ELR (cell line): ENCODE data around the gene EPHA4.

ENCODE experiments used
- DNase-seq: peaks from one replicate; pipeline ENCODE4 v3.0.0-alpha.2; 2015; ENCODE audit warnings: low read depth

The EPHA4 gene

DNA sequence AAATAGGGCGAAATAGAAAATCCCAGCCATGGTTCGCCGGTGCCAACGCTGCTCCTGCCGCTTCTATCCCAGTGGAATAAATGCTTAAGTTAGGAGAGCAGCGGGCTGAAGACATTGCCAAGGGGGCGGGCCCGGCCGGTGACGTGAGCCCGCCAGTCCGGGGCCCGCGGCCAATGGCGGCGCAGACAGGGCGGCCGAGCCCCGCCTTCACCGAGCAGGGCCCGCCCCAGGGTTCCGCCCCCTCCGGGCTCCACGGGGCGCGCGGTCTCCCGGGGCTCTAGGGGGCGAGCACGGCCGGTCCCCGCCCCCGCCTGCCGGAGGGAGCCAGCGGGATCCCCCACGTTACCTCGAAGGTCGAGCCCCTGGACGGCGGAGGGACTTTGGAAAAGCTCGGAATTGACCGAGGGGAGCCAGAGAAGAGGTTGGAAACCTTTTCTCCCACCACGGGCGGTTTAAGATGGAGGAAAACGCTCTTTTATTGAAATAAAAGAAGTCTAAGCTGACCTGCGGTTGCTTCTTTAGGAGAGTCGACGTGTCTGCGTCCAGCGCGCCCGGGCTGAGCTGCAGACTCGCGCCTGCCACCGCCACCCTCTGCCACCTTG is at the start of gene EPHA4:
Gene EPHA4 (minus strand): TSS at position 86 of the 602 bp plus-strand sequence. CDS start 56 bp downstream, at position 30.
- DNase-seq: peak; percentile 88

DNA sequence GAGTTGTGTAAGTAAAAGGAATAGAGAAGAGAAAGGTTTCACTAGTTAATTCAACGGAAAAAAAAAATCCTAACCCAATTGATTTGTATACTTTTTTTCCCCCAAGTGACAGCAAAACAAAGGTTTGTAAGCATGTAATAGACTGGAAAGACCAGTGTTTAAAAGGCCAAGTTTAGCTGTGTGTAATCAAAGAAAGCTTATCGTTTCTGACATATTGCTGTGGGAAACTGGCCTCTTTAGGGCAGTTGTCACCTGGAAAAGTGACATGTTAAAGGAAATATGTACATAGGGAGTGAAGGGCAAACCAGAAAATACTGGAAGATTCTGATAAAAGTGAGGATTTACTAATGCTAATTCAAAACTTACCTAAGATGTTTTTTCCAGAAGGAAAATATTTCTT is 45.9 kb upstream of the EPHA4 start:
- no peak for DNase-seq

DNA sequence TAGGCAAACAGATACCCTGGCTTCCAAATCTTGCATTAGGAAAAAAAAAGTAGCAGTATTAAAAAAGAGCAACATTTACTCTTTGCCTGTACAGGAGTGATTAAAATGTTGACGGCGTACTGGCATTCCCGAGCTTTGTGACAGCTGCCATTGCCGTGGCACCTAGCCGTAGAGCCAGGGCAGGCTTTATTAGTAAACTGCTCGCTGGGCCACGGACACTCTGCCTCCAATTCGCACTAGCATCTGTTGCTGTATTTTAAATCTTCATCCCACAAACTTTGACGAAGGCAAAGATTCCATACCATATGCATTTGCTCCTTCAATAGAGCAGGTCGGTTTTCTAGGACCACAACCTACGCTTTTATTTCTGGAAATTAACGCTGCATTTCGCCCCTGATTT is 44.5 kb upstream of the EPHA4 start:
- no peak for DNase-seq

DNA sequence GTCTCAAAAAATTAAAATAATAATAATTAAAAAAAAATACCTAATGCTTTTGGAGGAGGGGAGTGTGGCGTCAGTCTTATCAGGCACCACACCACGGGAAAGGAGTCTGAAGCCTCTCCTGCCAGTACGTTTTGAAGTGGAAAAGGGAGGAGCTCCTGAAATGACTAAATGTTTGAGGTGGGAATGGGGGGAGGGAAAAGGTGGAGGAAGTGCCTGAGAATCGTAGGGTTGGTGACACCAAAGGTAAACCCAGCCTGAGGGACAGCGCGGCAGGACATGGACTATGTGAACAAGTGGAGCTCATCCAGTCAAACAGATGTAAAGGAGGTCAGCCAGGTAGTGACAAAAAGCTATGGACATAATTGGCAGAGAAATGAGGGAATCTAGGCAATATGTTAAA is 42.2 kb upstream of the EPHA4 start:
- DNase-seq: no peak

DNA sequence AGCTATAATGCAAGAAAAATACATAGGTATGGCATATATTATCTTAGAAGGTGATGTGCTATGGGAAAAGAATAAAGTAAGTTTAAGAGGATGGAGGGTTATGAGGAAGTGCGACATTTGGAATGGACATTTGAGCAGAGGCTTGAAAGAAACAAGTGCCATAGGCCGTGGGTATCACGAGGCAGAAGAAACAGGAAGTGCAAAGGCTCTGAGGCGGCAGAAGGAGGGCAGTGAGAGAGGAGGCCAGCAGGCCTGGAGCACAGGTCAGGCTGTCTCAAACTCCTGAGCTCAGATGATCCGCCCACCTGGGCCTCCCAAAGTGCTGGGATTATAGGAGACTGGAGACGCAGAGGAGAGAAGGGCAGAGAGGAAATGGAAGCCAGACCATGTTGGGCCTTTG is 40.7 kb upstream of the EPHA4 start:
- DNase-seq: no peak

DNA sequence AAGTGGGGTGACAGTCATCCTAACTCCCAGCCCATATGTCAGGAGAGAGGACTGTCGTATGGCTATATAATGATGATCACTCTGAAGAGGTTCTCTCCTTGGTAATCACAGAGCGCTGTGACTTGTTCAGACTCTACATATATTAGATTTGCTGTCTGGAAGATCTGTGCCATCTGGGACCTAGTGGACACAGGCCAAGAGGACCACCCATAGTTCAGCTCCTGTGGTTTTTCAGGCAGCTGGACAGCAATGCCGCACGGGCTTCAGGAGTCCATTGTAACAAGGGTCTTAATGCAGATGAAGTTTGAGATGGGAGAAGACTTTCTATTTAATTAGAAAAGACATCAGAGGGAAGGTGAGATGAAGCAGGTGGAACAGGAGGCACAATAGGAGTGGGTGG is 40.1 kb upstream of the EPHA4 start:
- DNase-seq: no peak

DNA sequence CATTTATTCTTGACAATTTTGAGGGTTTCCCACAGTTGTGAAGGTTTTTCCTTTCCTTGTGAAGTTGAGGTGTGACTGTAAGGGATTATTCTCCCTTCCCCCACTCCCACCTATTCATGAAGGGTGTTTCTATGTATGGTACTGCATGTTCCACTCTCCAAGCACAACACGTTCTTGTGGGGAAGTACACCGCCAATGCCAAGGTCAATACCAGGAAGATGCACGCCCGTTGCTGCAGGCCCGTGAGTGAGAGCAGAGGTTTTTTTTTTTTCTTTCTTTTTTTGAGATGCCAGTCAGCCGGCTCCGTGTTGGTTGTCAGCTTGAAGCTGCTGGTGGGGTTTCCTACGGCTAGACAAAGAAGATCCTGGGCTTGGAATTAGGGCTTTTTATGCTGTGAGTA is 38.6 kb upstream of the EPHA4 start:
- DNase-seq: no peak

DNA sequence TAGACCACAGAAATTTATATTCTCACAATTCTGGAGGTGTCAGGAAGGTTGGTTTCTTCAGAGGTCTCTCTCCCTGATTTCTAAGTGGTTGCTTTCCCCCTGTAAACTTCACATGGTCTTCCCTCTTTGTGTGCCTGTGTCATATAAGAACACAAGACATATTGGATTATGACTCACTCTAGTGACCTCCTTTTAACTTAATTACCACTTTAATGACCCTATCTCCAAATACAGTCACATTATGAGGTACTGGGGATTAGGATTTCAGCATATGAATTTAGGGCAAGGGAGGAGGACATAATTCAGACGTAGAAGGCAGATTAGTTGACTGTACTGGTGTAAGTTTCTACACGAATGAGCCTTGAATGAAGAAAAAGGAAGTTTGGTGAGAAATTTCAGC is 38.2 kb upstream of the EPHA4 start:
- DNase-seq: no peak

DNA sequence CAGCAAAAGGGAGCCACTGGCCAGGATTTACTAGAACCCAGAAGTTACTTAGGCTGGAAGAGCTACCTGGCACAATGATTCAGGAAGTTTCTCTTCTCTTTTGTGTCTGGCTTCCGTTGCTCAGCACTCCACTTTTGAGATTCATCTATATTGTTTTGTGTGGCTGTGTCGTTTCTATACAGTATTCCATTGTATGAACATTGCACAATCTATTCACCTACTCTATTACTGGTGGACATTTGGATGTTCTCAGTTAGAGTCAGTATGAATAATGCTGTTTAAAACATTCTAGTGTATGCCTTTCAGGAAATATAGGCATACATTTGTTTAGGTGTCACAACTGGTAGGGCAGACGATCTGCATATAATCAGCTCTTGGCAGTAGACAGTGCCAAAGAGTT is 36.3 kb upstream of the EPHA4 start:
- no peak for DNase-seq

DNA sequence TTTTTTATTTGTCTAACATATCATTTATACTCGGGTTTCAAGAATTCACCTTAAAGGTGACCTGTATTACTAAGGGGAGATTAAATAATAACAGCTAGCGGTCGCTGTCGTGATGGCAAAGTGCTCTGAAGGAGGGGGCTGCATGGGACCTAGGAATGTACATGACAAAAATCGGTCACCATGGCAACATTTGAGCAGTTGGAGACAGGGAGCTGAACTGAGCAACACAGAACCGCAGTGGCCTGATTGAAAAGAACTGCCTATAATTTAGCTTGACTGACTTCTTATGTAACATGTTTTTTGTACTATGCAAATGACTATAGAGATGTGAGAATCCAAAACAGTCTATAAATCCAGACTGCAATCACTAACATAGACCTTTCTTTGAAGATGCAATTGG is 34.3 kb upstream of the EPHA4 start:
- DNase-seq: no peak

DNA sequence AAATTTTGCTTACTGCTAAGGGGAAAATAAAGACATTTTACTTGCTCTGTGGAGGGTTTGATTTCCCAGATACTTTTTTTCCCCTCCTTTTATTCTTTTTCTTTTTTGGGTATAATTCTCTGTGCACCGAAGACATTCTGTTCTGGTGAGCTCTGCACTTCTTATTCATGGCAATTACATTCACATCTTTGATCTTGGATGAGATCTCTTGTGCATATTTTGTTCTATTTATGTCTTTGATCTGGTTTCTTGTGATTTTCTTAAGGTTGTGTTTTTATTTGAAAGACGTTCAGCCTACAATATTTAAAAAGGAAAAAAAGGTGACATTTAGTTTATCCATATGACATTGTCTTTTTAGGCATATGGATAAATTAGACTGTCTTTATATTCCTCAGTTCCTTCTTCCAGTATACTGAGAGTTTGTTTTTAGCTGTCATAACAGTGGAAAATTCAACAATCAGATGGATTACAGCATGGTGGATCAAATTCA is 33.7 kb upstream of the EPHA4 start:
- no peak for DNase-seq

DNA sequence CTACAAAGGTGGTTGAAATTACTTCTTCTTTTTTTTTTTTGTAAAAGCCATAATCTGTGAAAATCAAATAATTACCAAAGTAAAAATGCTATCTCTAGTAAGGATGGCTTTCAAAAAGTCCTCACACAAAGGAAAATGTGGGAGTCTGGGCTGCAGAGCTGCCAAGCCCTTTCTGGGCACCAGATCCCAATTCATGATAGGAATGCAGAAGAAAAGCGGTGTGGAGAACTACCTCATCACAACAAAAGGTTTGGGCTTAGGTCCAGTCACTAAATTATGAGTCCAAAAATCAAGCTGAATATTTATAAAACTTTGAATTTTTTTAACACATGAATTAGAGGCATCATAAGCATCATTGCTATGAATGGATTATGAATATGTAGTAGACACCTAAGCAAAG is 30.8 kb upstream of the EPHA4 start:
- no peak for DNase-seq

DNA sequence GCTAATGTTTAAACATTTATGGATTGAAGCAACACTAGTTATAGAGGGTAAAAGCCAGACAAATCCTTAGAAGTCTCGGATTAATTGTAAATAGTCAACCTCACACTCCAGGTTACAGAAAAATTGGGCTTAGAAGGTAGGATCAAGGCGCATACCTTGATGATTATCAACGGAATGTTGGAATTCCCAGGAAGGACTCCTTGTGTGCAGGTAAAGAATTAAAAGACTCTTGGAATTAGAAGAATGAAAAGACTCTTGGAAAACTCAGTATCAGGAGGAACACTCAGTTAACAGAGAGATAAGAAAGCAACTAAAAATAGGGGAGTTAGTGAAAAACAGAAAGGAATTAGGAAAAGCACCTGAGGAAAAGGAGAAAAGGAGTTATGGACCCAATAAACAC is 29.3 kb upstream of the EPHA4 start:
- no peak for DNase-seq

DNA sequence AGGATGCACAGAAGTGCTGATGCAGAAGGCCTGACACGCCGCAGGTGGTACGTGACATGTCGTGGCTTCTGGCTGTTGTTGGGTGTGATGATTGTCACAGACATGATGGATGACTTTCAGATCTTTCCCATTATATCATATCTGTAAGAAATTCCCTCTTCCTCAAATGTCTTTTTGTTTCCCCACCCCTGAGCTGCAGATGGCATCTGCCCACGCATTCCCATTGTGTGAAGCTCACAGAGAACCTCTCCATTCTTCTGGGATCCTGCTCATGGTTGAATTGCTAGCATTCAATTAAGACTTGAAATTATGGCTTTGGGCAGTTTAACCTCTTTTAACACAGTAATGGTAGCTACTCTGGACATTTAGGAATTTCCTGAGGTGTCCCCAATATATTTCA is 28.3 kb upstream of the EPHA4 start:
- DNase-seq: no peak

DNA sequence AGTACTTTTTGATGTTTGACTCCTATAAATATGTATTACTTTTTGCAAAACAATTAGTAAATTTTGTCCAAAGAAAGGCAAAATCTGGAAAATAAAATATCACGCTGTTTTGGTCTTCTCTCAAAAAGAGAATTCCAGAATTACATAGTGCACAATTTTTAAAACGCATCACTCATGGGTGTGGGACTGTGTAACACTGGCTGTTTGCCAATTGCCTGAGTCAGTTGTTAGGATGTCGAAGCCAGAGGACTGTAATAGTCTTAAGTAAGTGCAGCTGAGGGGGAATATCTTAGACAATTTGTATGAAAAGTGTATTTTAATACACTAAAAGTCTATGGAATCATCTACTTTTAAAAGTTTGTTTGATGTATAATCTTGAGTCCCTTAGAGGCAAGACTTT is 24.1 kb upstream of the EPHA4 start:
- DNase-seq: peak; percentile 59

DNA sequence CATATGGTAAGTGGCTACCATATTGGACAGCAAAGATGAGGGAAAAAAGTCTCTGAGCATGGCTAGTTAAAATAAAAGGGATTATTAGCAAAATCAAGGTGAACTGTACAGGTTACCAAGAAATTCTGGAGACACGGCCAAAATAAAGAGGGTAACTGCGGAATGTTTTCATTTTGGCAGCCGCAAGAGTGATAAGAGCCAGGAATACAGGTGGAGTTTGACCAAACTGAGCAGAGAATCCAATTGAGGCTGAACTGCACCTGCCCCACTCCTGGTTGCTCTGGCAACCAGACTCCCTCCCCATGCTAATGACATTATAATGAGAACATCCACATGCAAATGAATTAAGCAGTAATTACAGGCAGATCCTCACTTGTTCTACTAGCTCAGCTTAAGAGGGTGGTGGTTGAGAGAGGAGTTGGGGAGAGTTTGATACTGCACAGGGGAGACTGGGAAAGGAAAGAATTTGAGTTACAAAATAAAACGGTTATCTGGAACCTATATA is 18.8 kb upstream of the EPHA4 start:
- no peak for DNase-seq

DNA sequence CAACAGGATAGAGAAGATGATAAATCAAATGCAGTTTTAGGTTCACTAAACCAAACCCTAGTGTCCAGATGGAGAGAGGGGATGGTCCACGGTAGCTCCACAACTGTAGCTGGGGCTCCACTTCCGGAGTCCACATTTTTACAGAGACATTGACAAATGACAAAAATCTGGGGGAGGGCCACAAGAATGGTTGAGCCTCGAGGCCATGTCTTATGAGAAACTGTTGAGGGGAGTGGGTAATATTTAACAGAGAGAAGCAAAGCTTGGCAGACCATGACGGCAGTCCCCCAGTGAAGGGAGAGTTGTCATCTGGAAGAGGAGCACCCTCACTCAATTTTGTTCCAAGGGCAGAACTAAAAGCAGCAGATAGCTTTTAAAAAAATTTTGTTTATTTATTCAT is 17.6 kb upstream of the EPHA4 start:
- no peak for DNase-seq

DNA sequence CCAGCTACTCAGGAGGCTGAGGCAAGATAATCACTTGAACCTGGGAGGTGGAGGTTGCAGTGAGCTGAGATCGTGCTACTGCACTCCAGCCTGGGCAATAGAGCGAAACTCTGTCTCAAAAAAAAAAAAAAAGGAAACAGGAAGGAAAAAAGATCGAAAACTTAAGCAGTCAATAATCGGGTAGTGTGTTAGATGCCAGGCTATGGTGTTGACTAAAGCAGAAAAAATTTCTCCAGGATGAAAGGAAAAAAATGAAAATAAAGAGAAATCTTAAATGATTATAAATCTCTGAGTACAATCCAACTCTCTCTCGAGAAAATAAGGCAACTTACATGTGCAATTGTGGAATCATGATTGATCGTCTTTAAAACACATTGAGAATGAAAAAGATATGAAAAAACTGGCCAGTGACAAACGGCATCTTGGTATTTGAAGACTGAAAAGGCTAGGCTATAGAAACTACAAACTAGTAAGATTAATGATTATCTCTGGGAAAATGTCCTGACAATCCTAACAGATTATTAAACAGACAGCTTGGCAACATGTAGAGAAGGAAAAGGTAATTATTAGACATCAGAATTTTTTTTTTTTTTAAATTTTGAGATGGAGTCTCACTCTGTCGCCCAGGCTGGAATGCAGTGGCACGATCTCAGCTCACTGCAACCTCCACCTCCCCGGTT is 16.3 kb upstream of the EPHA4 start:
- no peak for DNase-seq

DNA sequence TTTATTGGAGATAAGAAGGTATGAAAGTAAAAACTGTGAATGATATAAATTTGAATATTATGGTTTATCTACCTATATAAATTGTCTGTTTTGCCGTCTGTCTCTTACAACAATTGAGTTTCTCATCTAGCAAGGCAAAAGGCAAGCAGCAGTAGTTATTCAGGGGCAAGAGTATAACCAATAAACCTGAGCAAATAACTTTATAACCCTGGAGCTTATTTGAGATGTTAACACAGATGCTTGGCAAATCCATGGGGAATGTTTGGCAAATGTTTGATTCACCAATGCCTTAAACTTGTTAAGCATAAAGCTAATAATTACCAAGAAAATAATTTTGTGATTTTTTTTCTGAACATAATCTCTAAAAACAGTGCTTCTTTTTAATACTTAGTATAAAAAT is 9.9 kb upstream of the EPHA4 start:
- DNase-seq: no peak

DNA sequence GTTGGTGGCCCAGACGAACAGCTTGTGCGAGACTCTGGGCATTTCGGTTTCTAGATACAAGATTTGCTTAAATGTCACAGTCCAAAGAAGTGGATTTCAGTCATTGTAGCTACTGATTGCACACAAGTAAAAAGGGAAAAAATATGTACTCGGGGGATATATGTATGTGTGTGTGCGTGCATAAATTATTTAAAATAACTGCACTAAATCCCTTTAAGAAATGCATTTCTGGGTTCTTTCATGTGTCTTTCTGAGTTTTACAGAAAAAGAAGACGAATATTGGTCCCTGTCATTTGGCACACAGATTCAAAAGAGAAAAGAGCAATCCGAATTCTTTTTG is 2.1 kb upstream of the EPHA4 start:
- DNase-seq: no peak

DNA sequence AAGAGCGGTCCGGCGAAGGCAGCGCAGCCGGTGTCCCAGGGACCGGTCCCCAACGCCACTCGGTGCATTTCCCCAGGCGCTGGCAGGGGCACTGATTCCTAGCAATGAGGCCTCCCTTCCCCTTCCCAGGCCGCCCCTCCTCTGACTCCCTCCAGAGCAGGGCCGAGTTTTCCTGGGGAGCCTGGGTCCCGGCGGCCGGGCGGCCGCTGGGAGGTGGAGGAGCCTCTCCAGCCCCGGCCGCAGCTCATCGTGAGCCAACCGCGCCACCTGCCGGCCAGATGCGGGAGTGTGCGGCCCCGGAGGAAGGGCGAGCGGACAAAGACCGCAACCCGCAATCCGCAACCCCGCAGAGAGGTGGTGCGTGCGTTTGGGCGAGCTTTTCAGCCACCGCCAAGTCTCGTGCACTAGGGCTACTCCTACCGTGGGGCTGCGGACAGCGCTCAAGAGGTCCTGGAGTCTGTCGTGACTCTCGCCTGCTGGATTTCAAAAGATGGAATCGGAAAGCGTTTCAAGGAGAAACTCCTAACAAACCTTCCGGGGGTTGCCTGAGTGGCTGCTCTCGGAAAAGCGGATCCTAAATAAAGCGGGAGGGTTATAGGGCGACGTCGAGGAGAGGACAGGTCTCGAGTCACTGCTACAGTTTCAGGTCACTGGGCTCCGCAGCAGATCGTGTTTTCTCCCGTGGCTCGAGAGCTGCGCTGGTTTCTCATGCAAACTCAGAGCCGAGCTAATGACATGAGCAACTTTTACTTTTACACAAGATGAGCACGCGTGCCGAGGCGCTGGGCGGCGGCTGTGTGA is 1.5 kb upstream of the EPHA4 start:
- peak; percentile 82 for DNase-seq

DNA sequence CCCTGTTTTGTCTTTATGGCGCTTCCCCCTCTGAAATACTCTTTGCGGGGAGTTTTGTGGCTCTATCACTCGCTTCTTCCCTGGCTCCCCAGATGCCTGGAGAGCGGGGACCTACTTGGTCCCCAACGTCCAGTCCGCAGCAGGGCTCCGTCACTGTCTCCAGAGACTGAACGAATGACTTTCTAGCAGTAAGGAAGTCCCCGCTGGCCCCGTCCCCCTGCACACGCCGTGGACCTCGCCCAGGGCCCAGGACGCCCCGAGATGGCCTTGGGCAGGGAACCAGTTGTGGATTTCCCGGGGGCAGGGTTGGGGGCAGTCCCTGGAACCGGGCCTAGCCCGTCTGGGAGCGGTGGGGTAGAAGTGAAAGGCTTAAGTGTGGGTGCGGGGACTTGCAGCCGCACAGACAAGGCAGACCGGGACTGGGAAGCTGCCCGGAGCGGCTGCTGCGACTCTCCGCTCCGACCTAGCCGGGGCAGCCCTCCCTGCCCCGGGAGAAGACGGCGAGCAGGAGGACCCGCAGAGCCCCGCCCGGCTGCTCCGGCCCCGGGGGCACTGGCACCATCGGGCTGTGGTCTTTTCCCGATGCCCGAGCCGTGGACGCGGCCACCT is 821 bp upstream of the EPHA4 start:
- peak; percentile 54 for DNase-seq
